ENCODE data around the gene ENTPD3. TPM values are rescaled to one million over a fixed set of nuclear protein-coding genes. Genes with fewer than 3 reads are reported as not detected.

The ENTPD3 gene
- total RNA-seq, 1 donor from 2014 or later: 1.3 TPM

- H3K27me3 Mint-ChIP-seq: no peaks in the 10 kb centered on the region
- no peak for TF ChIP-seq CTCF (IDR thresholded peaks at IDR 0.05; ENCODE audit: unreplicated experiment)
- no peak overlapping the region for H3K27ac Mint-ChIP-seq
- H3K4me3 Mint-ChIP-seq (ENCODE audit: low read depth): no peak overlapping the region
- no peaks in the 10 kb centered on the region for H3K36me3 Mint-ChIP-seq (ENCODE audit: insufficient read depth)
- no peak for DNase-seq (ENCODE audit: low spot score, unreplicated experiment)
- no peaks in the 10 kb centered on the region for H3K4me1 Mint-ChIP-seq (ENCODE audit: low read depth)
- H3K9me3 Mint-ChIP-seq (ENCODE audit: low read depth): no peaks in the 10 kb centered on the region
These were observed 58.9 kb downstream of the ENTPD3 start for GRCh38 chr3:40445880-40446279.

GRCh38 chr3:40450438-40450837 lies 63.5 kb downstream of the ENTPD3 start:
- peaks cover 15% of the 10 kb centered on the region for H3K4me1 Mint-ChIP-seq (ENCODE audit: low read depth)
- H3K9me3 Mint-ChIP-seq (ENCODE audit: low read depth): no peaks in the 10 kb centered on the region
- no peak overlapping the region for H3K27ac Mint-ChIP-seq
- no peaks in the 10 kb centered on the region for H3K36me3 Mint-ChIP-seq (ENCODE audit: insufficient read depth)
- no peak for TF ChIP-seq CTCF (IDR thresholded peaks at IDR 0.05; ENCODE audit: unreplicated experiment)
- H3K4me3 Mint-ChIP-seq (ENCODE audit: low read depth): no peak overlapping the region
- no peaks in the 10 kb centered on the region for H3K27me3 Mint-ChIP-seq
- no peak for DNase-seq (ENCODE audit: low spot score, unreplicated experiment)

- Mint-ChIP-seq H3K4me3 (ENCODE audit: low read depth) (peak overlapping the region; percentile 87), H3K27me3 (no peaks in the 10 kb centered on the region), H3K9me3 (ENCODE audit: low read depth) (no peaks in the 10 kb centered on the region), H3K36me3 (ENCODE audit: insufficient read depth) (no peaks in the 10 kb centered on the region), H3K27ac (peak overlapping the region; percentile 98), H3K4me1 (ENCODE audit: low read depth) (peaks cover 15% of the 10 kb centered on the region)
- no peak for DNase-seq (ENCODE audit: low spot score, unreplicated experiment)
- no peak for TF ChIP-seq CTCF (IDR thresholded peaks at IDR 0.05; ENCODE audit: unreplicated experiment)
These were observed 64.6 kb downstream of the ENTPD3 start for GRCh38 chr3:40451551-40451950.

- no peaks in the 10 kb centered on the region for H3K9me3 Mint-ChIP-seq (ENCODE audit: low read depth)
These were observed 65.1 kb downstream of the ENTPD3 start for GRCh38 chr3:40452057-40452456.

GRCh38 chr3:40452562-40452875 lies 65.5 kb downstream of the ENTPD3 start:
- Mint-ChIP-seq H3K4me3 (ENCODE audit: low read depth) (peak overlapping the region; percentile 87), H3K9me3 (ENCODE audit: low read depth) (no peaks in the 10 kb centered on the region), H3K36me3 (ENCODE audit: insufficient read depth) (no peaks in the 10 kb centered on the region), H3K27me3 (no peaks in the 10 kb centered on the region), H3K27ac (peak overlapping the region; percentile 98), H3K4me1 (ENCODE audit: low read depth) (peaks cover 15% of the 10 kb centered on the region)
- no peak for TF ChIP-seq CTCF (IDR thresholded peaks at IDR 0.05; ENCODE audit: unreplicated experiment)
- no peak for DNase-seq (ENCODE audit: low spot score, unreplicated experiment)

More at GRCh38 chr3:40452057-40452456, 65.1 kb downstream of the ENTPD3 start:
- TF ChIP-seq CTCF (IDR thresholded peaks at IDR 0.05; ENCODE audit: unreplicated experiment): no peak
- H3K4me1 Mint-ChIP-seq (ENCODE audit: low read depth): peaks cover 15% of the 10 kb centered on the region
- no peaks in the 10 kb centered on the region for H3K27me3 Mint-ChIP-seq
- H3K36me3 Mint-ChIP-seq (ENCODE audit: insufficient read depth): no peaks in the 10 kb centered on the region
- H3K27ac Mint-ChIP-seq: peak overlapping the region; percentile 98
- DNase-seq (ENCODE audit: low spot score, unreplicated experiment): no peak
- peak overlapping the region; percentile 87 for H3K4me3 Mint-ChIP-seq (ENCODE audit: low read depth)

All from progenitor cell of endocrine pancreas (in vitro differentiated cells).